Neural progenitor cell (in vitro differentiated cells): ENCODE measurements around the gene CP.

Source experiments
- CTCF ChIP-seq: fragments of 200-600 bp; sonication (generic); IDR thresholded peaks from 2 replicates; pipeline ENCODE4 v1.5.1; 2017; ENCODE audit warnings: antibody characterized with exemption, mild to moderate bottlenecking
- EZH2phosphoT487 ChIP-seq: fragments of 200-600 bp; sonication (generic); IDR thresholded peaks from 2 replicates; pipeline ENCODE4 v1.6.1; 2017; ENCODE audit warnings: antibody characterized with exemption

GRCh38 chr3:149263856-149264255 is 42.2 kb upstream of the CP start:
- TF ChIP-seq EZH2phosphoT487 (no peak), CTCF (no peak)
